PC-3 (cell line): Measurements from ENCODE around the gene PRMT3.

Experiments used
- CTCF ChIP-seq: fragments of 300-600 bp; sonication (generic); conservative IDR thresholded peaks from 2 replicates; pipeline ENCODE4 v1.5.1; 2017; ENCODE audit warnings: antibody characterized with exemption, low read depth, mild to moderate bottlenecking, low read length
- EZH2 ChIP-seq: fragments of 300-600 bp; sonication (generic); IDR thresholded peaks from one replicate; pipeline ENCODE4 v1.6.1; 2017; ENCODE audit warnings: antibody characterized with exemption, mild to moderate bottlenecking, low read length; ENCODE audit not compliant: unreplicated experiment
- EZH2phosphoT487 ChIP-seq: fragments of 300-600 bp; sonication (generic); IDR thresholded peaks from 2 replicates; pipeline ENCODE4 v1.6.1; 2018; ENCODE audit warnings: mild to moderate bottlenecking, antibody characterized with exemption, low read length, borderline replicate concordance

- TF ChIP-seq CTCF, result no peak
- TF ChIP-seq EZH2phosphoT487, result no peak
- no peak for TF ChIP-seq EZH2
These were observed 113.7 kb downstream of the PRMT3 start for GRCh38 chr11:20501252-20501651.
